Measurements from ENCODE around the gene CD46. TPM values are rescaled to one million over a fixed set of nuclear protein-coding genes. Genes with fewer than 3 reads are reported as not detected.

Gene CD46
- total and polyA plus RNA-seq, 2 donors (not counting 1 experiment from before 2014, with no cell fraction given) = 38.6 to 173 TPM

GRCh38 chr1:207808911-207809555 is 57.2 kb downstream of the CD46 start:
- no peaks in the 10 kb centered on the region for H3K27me3 ChIP-seq (replicated peaks in 1 of 4; ENCODE audit: control extremely low read depth in 1 of 4, control insufficient read depth in 3 of 4, insufficient read depth in 4 of 4, low read length in 3 of 4)
- intact Hi-C loops (cut with micrococcal nuclease) = no loop called here
- Mint-ChIP-seq H3K4me3 (peak overlapping the region; percentile 37), H3K27ac (peak overlapping the region; percentile 67), H3K4me1 (peaks cover 77% of the 10 kb centered on the region), H3K9me3 (ENCODE audit: insufficient read depth) (no peaks in the 10 kb centered on the region), H3K27me3 (no peaks in the 10 kb centered on the region)
- H4K20me1 ChIP-seq (ENCODE audit: control insufficient read depth, insufficient read depth, low read length, poor library complexity, severe bottlenecking) = peaks cover 56% of the 10 kb centered on the region
- no peak overlapping the region for H3K9ac ChIP-seq (ENCODE audit: low read length)
- no peak overlapping the region for H3K4me2 ChIP-seq (replicated peaks; ENCODE audit: low read depth, low read length, poor library complexity, severe bottlenecking)
- WGBS (ENCODE audit: insufficient coverage) = 91% methylated on average over 5 of the region's 5 CpGs
- no peak overlapping the region for H3K4me3 ChIP-seq (ENCODE audit: control extremely low read depth in 1 of 5, extremely low read depth in 1 of 5, insufficient read depth in 1 of 5, low read depth in 2 of 5, low read length in 4 of 5)
- DNase-seq = peak; percentile 4
- H3K27ac ChIP-seq (ENCODE audit: low read length in 2 of 2) = peak overlapping the region in 1 of 2 donors; percentile 82
- H3K4me1 ChIP-seq (ENCODE audit: control insufficient read depth in 2 of 2, insufficient read depth in 2 of 2, low read length in 2 of 2) = peaks cover 32 to 47% of the 10 kb centered on the region in 2 donors
- H3K36me3 ChIP-seq (replicated peaks in 1 of 2; ENCODE audit: control extremely low read depth in 1 of 2, control insufficient read depth in 1 of 2, extremely low read depth in 1 of 2, insufficient read depth in 2 of 2, low read length in 1 of 2) = peaks cover 1 to 98% of the 10 kb centered on the region in 2 experiments
- no peak overlapping the region for H2AFZ ChIP-seq (ENCODE audit: insufficient read depth, low read depth, low read length, poor library complexity, severe bottlenecking)
- ATAC-seq (ENCODE audit: low read depth) = no peak
- ChIA-PET POLR2A (no interaction called here), CTCF (interaction anchor here (0.5 to 2.7 kb wide), 2 partner anchors 60 to 715 kb away, joined by 3 to 10 read pairs; no protein-coding TSS in a partner anchor)
- no peaks in the 10 kb centered on the region for H3K9me3 ChIP-seq (ENCODE audit: control extremely low read depth in 1 of 3, control insufficient read depth in 2 of 3, insufficient read depth in 1 of 3, low read length in 2 of 3)
- peaks cover 51% of the 10 kb centered on the region for H3K79me2 ChIP-seq (ENCODE audit: control insufficient read depth, insufficient read depth, low read length)
- TF ChIP-seq, protein P1, sequence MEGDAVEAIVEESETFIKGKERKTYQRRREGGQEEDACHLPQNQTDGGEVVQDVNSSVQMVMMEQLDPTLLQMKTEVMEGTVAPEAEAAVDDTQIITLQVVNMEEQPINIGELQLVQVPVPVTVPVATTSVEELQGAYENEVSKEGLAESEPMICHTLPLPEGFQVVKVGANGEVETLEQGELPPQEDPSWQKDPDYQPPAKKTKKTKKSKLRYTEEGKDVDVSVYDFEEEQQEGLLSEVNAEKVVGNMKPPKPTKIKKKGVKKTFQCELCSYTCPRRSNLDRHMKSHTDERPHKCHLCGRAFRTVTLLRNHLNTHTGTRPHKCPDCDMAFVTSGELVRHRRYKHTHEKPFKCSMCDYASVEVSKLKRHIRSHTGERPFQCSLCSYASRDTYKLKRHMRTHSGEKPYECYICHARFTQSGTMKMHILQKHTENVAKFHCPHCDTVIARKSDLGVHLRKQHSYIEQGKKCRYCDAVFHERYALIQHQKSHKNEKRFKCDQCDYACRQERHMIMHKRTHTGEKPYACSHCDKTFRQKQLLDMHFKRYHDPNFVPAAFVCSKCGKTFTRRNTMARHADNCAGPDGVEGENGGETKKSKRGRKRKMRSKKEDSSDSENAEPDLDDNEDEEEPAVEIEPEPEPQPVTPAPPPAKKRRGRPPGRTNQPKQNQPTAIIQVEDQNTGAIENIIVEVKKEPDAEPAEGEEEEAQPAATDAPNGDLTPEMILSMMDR (IDR thresholded peaks at IDR 0.05) = no peak

- peaks cover 59% of the 10 kb centered on the region for H3K79me2 ChIP-seq (ENCODE audit: control insufficient read depth, insufficient read depth, low read length)
- intact Hi-C loops (cut with micrococcal nuclease) = no loop called here
- H4K20me1 ChIP-seq (ENCODE audit: control insufficient read depth, insufficient read depth, low read length, poor library complexity, severe bottlenecking) = peaks cover 63% of the 10 kb centered on the region
- H3K27me3 Mint-ChIP-seq = no peaks in the 10 kb centered on the region
- no peak overlapping the region for H2AFZ ChIP-seq (ENCODE audit: insufficient read depth, low read depth, low read length, poor library complexity, severe bottlenecking)
- H3K4me2 ChIP-seq (replicated peaks; ENCODE audit: low read depth, low read length, poor library complexity, severe bottlenecking) = no peak overlapping the region
- CTCF ChIA-PET = interaction anchor here (0.6 to 4.6 kb wide), 8 partner anchors 9 to 993 kb away, joined by 3 to 68 read pairs (median 11); no protein-coding TSS in a partner anchor
- no peaks in the 10 kb centered on the region for H3K27me3 ChIP-seq (replicated peaks in 1 of 4; ENCODE audit: control extremely low read depth in 1 of 4, control insufficient read depth in 3 of 4, insufficient read depth in 4 of 4, low read length in 3 of 4)
- H3K9me3 Mint-ChIP-seq (ENCODE audit: insufficient read depth) = no peaks in the 10 kb centered on the region
- H3K27ac ChIP-seq (ENCODE audit: low read length in 2 of 2) = peak overlapping the region in 1 of 2 donors; percentile 22
- 100% methylated on average over 2 of the region's 2 CpGs for WGBS (ENCODE audit: insufficient coverage)
- peaks cover 1 to 98% of the 10 kb centered on the region in 2 experiments for H3K36me3 ChIP-seq (replicated peaks in 1 of 2; ENCODE audit: control extremely low read depth in 1 of 2, control insufficient read depth in 1 of 2, extremely low read depth in 1 of 2, insufficient read depth in 2 of 2, low read length in 1 of 2)
- H3K9me3 ChIP-seq (ENCODE audit: control extremely low read depth in 1 of 3, control insufficient read depth in 2 of 3, insufficient read depth in 1 of 3, low read length in 2 of 3) = no peaks in the 10 kb centered on the region
- POLR2A ChIA-PET = interaction anchor here (0.7 to 1.4 kb wide), 2 partner anchors 62 to 64 kb away, joined by 3 read pairs; no protein-coding TSS in a partner anchor
- no peak overlapping the region for H3K9ac ChIP-seq (ENCODE audit: low read length)
- TF ChIP-seq EZH2 (IDR thresholded peaks at IDR 0.05; ENCODE audit: borderline replicate concordance, insufficient read depth, low read depth, low read length, poor library complexity, severe bottlenecking) = no peak
- TF ChIP-seq, protein P1 (IDR thresholded peaks at IDR 0.05) = no peak
- H3K27ac Mint-ChIP-seq = peak overlapping the region; percentile 62
- DNase-seq (peak; percentile 3), ATAC-seq (ENCODE audit: low read depth) (no peak)
- H3K4me3 ChIP-seq (ENCODE audit: control extremely low read depth in 1 of 5, extremely low read depth in 1 of 5, insufficient read depth in 1 of 5, low read depth in 2 of 5, low read length in 4 of 5) = no peak overlapping the region
- H3K4me1 ChIP-seq (ENCODE audit: control insufficient read depth in 2 of 2, insufficient read depth in 2 of 2, low read length in 2 of 2) = peaks cover 33 to 48% of the 10 kb centered on the region in 2 donors
- H3K4me3 Mint-ChIP-seq = no peak overlapping the region
- peaks cover 87% of the 10 kb centered on the region for H3K4me1 Mint-ChIP-seq
These were observed 58.3 kb downstream of the CD46 start for GRCh38 chr1:207810173-207810572.
